HepG2 (cell line): ENCODE results near the gene GLTPD2. TPM values are rescaled to one million over a fixed set of nuclear protein-coding genes. Genes with fewer than 3 reads are reported as not detected.
A peak's percentile ranks its signal among the peaks of the same experiment; 100 is the strongest.

Experiments used
- CTCF ChIP-seq: sonication (generic); formaldehyde crosslinking; IDR thresholded peaks from 2 replicates; pipeline ENCODE4 v1.5.0; 2020; ENCODE audit warnings: mild to moderate bottlenecking, missing genetic modification reagents, moderate library complexity
- FOXA1 ChIP-seq, 2 experiments: fragments of 450-650 bp in 1 of 2; sonication (generic) in 1 of 2; formaldehyde crosslinking in 1 of 2; IDR thresholded peaks; 2 replicates each; pipeline versions ENCODE4 v1.4.0 to v1.6.1; 2016 to 2020; ENCODE audit warnings: missing genetic modification reagents in 1 of 2
- HHEX ChIP-seq: IDR thresholded peaks from 2 replicates; pipeline ENCODE4 v1.6.1; 2016; ENCODE audit warnings: control low read depth
- HNRNPL ChIP-seq: fragments of 200-400 bp; formaldehyde crosslinking; IDR thresholded peaks from 2 replicates; pipeline ENCODE4 v1.6.1; 2017; ENCODE audit warnings: mild to moderate bottlenecking, low read depth, low read length
- HOXA5 ChIP-seq: sonication (generic); formaldehyde crosslinking; IDR thresholded peaks from 2 replicates; pipeline ENCODE4 v1.4.0; 2020; ENCODE audit warnings: missing genetic modification reagents
- KDM1A ChIP-seq: IDR thresholded peaks from 2 replicates; pipeline ENCODE4 v1.6.1; 2016; ENCODE audit warnings: missing compliant biosample characterization
- KLF9 ChIP-seq: IDR thresholded peaks from 2 replicates; pipeline ENCODE4 v1.6.1; 2016; ENCODE audit warnings: low read depth
- NBN ChIP-seq: fragments of 450-650 bp; conservative IDR thresholded peaks from 2 replicates; pipeline ENCODE4 v1.6.1; 2017
- RFXAP ChIP-seq: sonication (generic); formaldehyde crosslinking; IDR thresholded peaks from 2 replicates; pipeline ENCODE4 v1.4.0; 2020; ENCODE audit warnings: missing genetic modification reagents, borderline replicate concordance
- THYN1 ChIP-seq: sonication (generic); formaldehyde crosslinking; IDR thresholded peaks from 2 replicates; pipeline ENCODE4 v1.8.1; 2023; ENCODE audit warnings: low read depth, mild to moderate bottlenecking, moderate library complexity, missing genetic modification reagents, borderline replicate concordance
- ZBTB8A ChIP-seq: sonication (generic); formaldehyde crosslinking; IDR thresholded peaks from 2 replicates; pipeline ENCODE4 v1.4.0; 2020; ENCODE audit warnings: mild to moderate bottlenecking, low read depth, missing genetic modification reagents, borderline replicate concordance
- ZC3H13 ChIP-seq: sonication (generic); formaldehyde crosslinking; IDR thresholded peaks from 2 replicates; pipeline ENCODE4 v1.8.1; 2023; ENCODE audit warnings: mild to moderate bottlenecking, missing genetic modification reagents, moderate library complexity
- ZNF329 ChIP-seq: sonication (generic); formaldehyde crosslinking; IDR thresholded peaks from 2 replicates; pipeline ENCODE4 v1.9.0; 2021; ENCODE audit warnings: low read depth, mild to moderate bottlenecking, missing genetic modification reagents
- ZNF83 ChIP-seq: sonication (generic); formaldehyde crosslinking; IDR thresholded peaks from 2 replicates; pipeline ENCODE4 v1.4.0; 2020; ENCODE audit warnings: missing genetic modification reagents, mild to moderate bottlenecking, borderline replicate concordance
- polyA plus RNA-seq, 8 experiments: library from polyadenylated mRNA; depleted of rRNA in 3 of 8; stranded (reverse) in 7 of 8; unstranded in 1 of 8; fragments of >200 nt; fragmentation: Illumina TruSeq in 4 of 8; extraction: Trizol in 4 of 8; gene quantifications; 2 replicates each; pipeline versions ENCODE4 v1.2.1 to v1.2.3, GENCODE V29; 2011 to 2016; ENCODE audit warnings: low read depth in 4 of 8, missing spikeins in 1 of 8, mixed read lengths in 1 of 8; ENCODE audit not compliant: insufficient read depth in 1 of 8
- total RNA-seq, 5 experiments: library from RNA; depleted of rRNA; stranded (reverse); fragments of >200 nt; fragmentation: Illumina TruSeq; extraction: Trizol; gene quantifications; 2 replicates each; pipeline ENCODE4 v1.2.3, GENCODE V29; 2016; ENCODE audit warnings: low read depth in 1 of 5
- TF ChIP-seq, protein P1 (sequence below): sonication (generic); formaldehyde crosslinking; IDR thresholded peaks from 2 replicates; pipeline ENCODE4 v1.8.0; 2022; ENCODE audit warnings: mild to moderate bottlenecking, missing genetic modification reagents, moderate library complexity
- TF ChIP-seq, protein P2 (sequence below): sonication (generic); formaldehyde crosslinking; IDR thresholded peaks from 2 replicates; pipeline ENCODE4 v1.4.0; 2020; ENCODE audit warnings: missing genetic modification reagents, borderline replicate concordance
- TF ChIP-seq, protein P3 (sequence below): sonication (generic); formaldehyde crosslinking; IDR thresholded peaks from 2 replicates; pipeline ENCODE4 v1.4.0; 2020; ENCODE audit warnings: missing genetic modification reagents
- TF ChIP-seq, protein P4 (sequence below): sonication (generic); formaldehyde crosslinking; IDR thresholded peaks from 2 replicates; pipeline ENCODE4 v1.4.0; 2020; ENCODE audit warnings: missing genetic modification reagents, mild to moderate bottlenecking, borderline replicate concordance

GLTPD2 gene
- total and polyA plus RNA-seq, 2 of the 13 experiments (the other 11 are each of a cell fraction or from before 2014, with no cell fraction given) = 7.5 to 12.9 TPM

- TF ChIP-seq HHEX (CRISPR knock-in tag) = no peak
- TF ChIP-seq KLF9 = no peak
- TF ChIP-seq THYN1 (CRISPR knock-in tag) = no peak
- TF ChIP-seq, protein P1, sequence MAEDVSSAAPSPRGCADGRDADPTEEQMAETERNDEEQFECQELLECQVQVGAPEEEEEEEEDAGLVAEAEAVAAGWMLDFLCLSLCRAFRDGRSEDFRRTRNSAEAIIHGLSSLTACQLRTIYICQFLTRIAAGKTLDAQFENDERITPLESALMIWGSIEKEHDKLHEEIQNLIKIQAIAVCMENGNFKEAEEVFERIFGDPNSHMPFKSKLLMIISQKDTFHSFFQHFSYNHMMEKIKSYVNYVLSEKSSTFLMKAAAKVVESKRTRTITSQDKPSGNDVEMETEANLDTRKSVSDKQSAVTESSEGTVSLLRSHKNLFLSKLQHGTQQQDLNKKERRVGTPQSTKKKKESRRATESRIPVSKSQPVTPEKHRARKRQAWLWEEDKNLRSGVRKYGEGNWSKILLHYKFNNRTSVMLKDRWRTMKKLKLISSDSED = no peak
- TF ChIP-seq KDM1A (CRISPR knock-in tag) = no peak
- TF ChIP-seq ZBTB8A = 0 out of 2 replicates have a peak, but pooled peaks have one; percentile 17
- no peak for TF ChIP-seq ZC3H13
- TF ChIP-seq, protein P2, sequence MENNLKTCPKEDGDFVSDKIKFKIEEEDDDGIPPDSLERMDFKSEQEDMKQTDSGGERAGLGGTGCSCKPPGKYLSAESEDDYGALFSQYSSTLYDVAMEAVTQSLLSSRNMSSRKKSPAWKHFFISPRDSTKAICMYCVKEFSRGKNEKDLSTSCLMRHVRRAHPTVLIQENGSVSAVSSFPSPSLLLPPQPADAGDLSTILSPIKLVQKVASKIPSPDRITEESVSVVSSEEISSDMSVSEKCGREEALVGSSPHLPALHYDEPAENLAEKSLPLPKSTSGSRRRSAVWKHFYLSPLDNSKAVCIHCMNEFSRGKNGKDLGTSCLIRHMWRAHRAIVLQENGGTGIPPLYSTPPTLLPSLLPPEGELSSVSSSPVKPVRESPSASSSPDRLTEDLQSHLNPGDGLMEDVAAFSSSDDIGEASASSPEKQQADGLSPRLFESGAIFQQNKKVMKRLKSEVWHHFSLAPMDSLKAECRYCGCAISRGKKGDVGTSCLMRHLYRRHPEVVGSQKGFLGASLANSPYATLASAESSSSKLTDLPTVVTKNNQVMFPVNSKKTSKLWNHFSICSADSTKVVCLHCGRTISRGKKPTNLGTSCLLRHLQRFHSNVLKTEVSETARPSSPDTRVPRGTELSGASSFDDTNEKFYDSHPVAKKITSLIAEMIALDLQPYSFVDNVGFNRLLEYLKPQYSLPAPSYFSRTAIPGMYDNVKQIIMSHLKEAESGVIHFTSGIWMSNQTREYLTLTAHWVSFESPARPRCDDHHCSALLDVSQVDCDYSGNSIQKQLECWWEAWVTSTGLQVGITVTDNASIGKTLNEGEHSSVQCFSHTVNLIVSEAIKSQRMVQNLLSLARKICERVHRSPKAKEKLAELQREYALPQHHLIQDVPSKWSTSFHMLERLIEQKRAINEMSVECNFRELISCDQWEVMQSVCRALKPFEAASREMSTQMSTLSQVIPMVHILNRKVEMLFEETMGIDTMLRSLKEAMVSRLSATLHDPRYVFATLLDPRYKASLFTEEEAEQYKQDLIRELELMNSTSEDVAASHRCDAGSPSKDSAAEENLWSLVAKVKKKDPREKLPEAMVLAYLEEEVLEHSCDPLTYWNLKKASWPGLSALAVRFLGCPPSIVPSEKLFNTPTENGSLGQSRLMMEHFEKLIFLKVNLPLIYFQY (CRISPR knock-in tag) = 0 out of 2 replicates have a peak, but pooled peaks have one; percentile 20
- no peak for TF ChIP-seq ZNF83
- TF ChIP-seq NBN = no peak
- no peak for TF ChIP-seq CTCF (CRISPR knock-in tag)
- no peak for TF ChIP-seq FOXA1 (IDR thresholded peaks at IDR 0.05)
- no peak for TF ChIP-seq FOXA1 (CRISPR knock-in tag; IDR thresholded peaks at IDR 0.05)
- TF ChIP-seq, protein P3, sequence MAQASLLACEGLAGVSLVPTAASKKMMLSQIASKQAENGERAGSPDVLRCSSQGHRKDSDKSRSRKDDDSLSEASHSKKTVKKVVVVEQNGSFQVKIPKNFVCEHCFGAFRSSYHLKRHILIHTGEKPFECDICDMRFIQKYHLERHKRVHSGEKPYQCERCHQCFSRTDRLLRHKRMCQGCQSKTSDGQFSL (CRISPR knock-in tag) = no peak
- TF ChIP-seq ZNF329 (CRISPR knock-in tag) = no peak
- TF ChIP-seq, protein P4, sequence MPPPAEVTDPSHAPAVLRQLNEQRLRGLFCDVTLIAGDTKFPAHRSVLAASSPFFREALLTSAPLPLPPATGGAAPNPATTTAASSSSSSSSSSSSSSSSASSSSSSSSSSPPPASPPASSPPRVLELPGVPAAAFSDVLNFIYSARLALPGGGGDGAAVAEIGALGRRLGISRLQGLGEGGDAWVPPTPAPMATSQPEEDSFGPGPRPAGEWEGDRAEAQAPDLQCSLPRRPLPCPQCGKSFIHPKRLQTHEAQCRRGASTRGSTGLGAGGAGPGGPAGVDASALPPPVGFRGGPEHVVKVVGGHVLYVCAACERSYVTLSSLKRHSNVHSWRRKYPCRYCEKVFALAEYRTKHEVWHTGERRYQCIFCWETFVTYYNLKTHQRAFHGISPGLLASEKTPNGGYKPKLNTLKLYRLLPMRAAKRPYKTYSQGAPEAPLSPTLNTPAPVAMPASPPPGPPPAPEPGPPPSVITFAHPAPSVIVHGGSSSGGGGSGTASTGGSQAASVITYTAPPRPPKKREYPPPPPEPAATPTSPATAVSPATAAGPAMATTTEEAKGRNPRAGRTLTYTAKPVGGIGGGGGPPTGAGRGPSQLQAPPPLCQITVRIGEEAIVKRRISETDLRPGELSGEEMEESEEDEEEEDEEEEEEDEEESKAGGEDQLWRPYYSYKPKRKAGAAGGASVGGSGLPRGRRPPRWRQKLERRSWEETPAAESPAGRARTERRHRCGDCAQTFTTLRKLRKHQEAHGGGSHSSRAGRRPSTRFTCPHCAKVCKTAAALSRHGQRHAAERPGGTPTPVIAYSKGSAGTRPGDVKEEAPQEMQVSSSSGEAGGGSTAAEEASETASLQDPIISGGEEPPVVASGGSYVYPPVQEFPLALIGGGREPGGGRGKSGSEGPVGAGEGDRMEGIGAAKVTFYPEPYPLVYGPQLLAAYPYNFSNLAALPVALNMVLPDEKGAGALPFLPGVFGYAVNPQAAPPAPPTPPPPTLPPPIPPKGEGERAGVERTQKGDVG (CRISPR knock-in tag) = no peak
- peak; percentile 82; the same call in 1 of the 2 replicates for TF ChIP-seq HOXA5
- peak; percentile 55; the same call in 1 of the 2 replicates for TF ChIP-seq RFXAP
- TF ChIP-seq HNRNPL = no peak
Measured at GRCh38 chr17:4833178-4833940, 44.6 kb downstream of the GLTPD2 start, which contains the start of gene MINK1 (continued).
